DOHH2 (cell line): ENCODE data around the gene SLC2A11.

Source experiments
- CTCF ChIP-seq: fragments of 200-600 bp; sonication (generic); IDR thresholded peaks from one replicate; pipeline ENCODE4 v1.5.1; 2014; ENCODE audit warnings: antibody characterized with exemption, mild to moderate bottlenecking, low read depth, low read length; ENCODE audit not compliant: poor library complexity, severe bottlenecking
- EZH2phosphoT487 ChIP-seq: fragments of 200-600 bp; sonication (generic); IDR thresholded peaks from 2 replicates; pipeline ENCODE4 v1.6.1; 2017; ENCODE audit warnings: borderline replicate concordance, mild to moderate bottlenecking, antibody characterized with exemption, low read length, moderate library complexity, mixed read lengths

- TF ChIP-seq CTCF (no peak), EZH2phosphoT487 (no peak)
Measured at GRCh38 chr22:23826510-23827350, 30.9 kb upstream of the SLC2A11 start.
